GM12892 (cell line): ENCODE data around the gene LMAN1.

Source experiments
- DNase-seq: peaks from one replicate; pipeline ENCODE4 v3.0.0; 2011; ENCODE audit not compliant: insufficient read length
- FAIRE-seq: peaks from 2 replicates; lab custom pipeline; 2011; peaks lifted over from hg19 to GRCh38; lab: Jason Lieb, UNC
- POLR2A ChIP-seq: IDR thresholded peaks from 2 replicates; pipeline ENCODE4 v1.6.1; 2011; ENCODE audit warnings: low read depth, low read length, control low read depth
- POLR2AphosphoS5 ChIP-seq: IDR thresholded peaks from 2 replicates; pipeline ENCODE4 v1.6.1; 2011; ENCODE audit warnings: low read depth, low read length, control low read depth
- TAF1 ChIP-seq: IDR thresholded peaks from 2 replicates; pipeline ENCODE4 v1.6.1; 2011; ENCODE audit warnings: low read depth, mild to moderate bottlenecking, control low read depth, low read length, borderline replicate concordance

The LMAN1 gene

DNA sequence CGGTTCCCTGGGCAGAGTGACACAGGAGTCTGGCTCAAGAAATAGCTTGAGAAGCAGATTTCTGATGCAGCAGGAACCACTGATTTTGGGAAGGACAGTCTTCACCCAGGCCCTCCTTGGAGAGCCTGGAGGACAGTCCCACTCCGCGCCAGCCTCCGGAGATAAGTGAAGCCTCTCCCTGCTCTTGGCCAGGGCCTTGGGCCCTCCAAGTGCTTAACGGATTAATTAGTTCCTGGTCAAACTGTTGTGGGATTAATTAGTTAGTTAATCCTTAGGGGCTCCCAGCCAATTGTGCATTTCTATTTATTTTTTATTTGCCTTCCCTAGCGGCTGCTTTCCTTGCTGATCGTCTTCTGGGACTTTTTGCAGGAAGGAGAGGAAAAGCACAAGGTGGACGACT is 60.2 kb downstream of the LMAN1 start:
- FAIRE-seq = no peak
- DNase-seq = no peak
- no peak for TF ChIP-seq POLR2A
- no peak for TF ChIP-seq TAF1
- TF ChIP-seq POLR2AphosphoS5 = no peak

DNA sequence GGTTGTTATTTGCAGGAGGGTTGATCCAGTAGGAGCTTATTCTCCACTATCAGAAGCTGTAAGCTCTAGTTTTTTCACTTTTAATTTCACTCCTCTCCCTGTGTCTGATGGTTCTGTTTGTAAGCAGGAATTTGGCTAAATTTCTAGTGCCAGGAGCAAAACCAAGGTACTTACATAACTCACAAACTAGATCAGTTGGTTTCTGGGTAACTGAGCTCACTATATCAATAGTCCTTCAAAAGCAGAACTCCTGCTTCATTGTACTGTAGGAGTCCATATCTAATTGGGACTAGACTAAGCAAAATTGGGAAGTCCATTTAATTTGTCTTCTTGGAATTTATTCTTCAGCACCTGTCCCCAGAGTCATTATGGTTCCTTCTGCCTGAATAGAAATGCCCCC is 65.7 kb downstream of the LMAN1 start:
- DNase-seq (no peak), FAIRE-seq (no peak)
- TF ChIP-seq POLR2AphosphoS5 (no peak), POLR2A (no peak)

DNA sequence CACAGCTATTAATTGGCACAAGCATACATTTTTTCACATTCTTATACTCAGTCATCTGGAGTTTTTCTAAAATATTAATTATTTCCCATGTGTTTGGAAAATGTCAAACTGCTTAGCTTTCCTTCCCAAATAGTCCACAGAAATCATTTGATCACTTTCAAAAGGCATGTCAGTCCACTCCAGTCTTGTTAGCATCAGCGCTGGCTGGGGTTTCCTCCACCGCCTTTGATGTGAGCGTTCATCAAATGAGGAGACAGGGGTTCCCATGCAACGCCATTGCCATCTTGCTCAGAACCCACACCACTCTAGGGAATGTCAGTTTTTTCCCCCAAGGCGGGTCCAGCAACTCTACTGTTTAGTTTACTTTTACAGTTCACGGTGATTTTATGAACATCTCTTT is 72.7 kb downstream of the LMAN1 start:
- DNase-seq (no peak), FAIRE-seq (no peak)
- no peak for TF ChIP-seq POLR2AphosphoS5
- TF ChIP-seq TAF1 = no peak
- no peak for TF ChIP-seq POLR2A

DNA sequence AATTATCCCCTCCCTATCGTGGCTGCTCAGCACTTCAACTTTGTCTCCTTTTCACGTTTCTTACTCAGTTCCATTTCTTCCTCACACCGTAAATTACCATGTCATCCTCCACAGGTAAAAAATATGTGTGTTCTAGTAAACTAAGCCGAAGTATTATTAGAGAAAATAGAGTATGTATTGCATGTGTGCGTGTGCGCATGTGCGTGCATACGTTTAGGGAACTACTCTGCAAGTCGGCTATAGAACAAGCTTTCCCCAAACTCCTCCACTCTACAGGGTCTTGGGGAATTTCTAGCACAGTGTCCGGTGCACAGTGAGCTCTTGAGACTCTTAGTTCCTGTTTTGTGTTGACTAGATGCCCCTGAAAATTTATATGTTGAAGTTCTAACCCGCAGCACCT is 76.7 kb downstream of the LMAN1 start:
- FAIRE-seq = no peak
- DNase-seq = no peak
- TF ChIP-seq TAF1 (no peak), POLR2AphosphoS5 (no peak), POLR2A (no peak)

DNA sequence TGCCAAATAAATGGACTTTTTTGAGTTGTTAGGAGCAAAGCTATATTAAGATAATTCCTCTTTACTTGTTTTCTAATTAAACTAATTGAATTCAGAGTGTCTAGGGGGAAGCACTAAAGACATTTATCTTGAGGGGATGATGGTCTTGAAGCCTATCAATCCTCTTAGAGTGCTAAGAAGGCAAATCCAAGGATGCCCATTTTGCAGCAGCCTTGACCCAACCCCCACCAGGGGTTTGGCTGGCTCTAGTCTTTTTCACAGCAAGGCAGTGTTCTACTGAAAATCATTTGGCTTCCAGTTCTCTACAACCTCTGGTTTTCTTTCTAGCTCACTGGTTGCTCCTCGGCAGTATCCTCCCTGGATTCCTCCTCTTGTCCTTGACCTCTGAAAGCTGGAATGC is 79.3 kb downstream of the LMAN1 start:
- FAIRE-seq (no peak), DNase-seq (no peak)
- TF ChIP-seq TAF1 (no peak), POLR2A (no peak), POLR2AphosphoS5 (no peak)

DNA sequence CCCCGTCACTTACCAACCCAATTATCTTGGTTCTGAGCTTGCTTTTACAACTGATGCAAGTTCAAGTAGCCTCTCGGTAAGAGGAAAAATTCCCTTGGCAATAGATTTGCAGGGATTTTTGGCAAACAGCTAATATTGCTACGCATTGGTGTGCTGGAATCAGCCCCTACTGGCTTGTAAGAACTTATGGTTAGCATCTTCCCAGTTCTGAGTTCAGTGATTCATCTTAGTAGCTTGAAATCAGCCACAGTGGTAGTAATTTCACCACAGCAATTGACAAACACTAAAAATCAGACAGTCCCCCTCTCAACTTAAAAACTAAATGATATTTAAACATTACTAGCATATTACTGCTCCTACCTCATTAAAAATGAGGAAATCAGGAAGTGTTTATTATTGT is 79.9 kb downstream of the LMAN1 start:
- TF ChIP-seq POLR2AphosphoS5 (no peak), POLR2A (no peak), TAF1 (no peak)
- no peak for DNase-seq
- FAIRE-seq = no peak

DNA sequence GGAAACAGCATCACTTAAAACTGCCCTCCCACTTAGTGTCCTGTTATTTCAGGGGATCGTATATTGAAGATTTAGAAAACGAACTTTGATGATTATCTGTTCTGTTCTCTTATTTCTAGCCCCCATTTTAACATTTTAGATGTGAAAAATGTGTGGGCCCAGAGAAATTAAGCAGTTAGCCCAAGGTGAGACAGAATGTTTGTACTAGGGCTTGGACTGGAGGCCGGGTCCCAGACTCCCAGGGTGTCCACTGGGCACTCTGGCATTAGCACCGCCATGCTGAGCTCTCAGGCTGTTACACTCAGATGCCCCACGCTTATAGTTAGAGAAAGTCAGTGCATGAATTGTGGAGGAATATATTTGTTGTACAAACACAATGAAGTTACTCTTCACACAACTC is 80.3 kb downstream of the LMAN1 start:
- TF ChIP-seq POLR2A (no peak), POLR2AphosphoS5 (no peak), TAF1 (no peak)
- no peak for FAIRE-seq
- DNase-seq = no peak
